ENCODE data around the gene NSDHL. TPM values are rescaled to one million over a fixed set of nuclear protein-coding genes. Genes with fewer than 3 reads are reported as not detected.

NSDHL gene
- total and polyA plus RNA-seq, 2 of the 4 experiments (the other 2 are of a cell fraction) = 22.8 to 26.0 TPM

GRCh38 chrX:152871260-152871659 lies 40.4 kb downstream of the NSDHL start:
- in situ Hi-C loops (cut with MboI; ENCODE audit: low sequenced_read_pairs) (no loop called here), intact Hi-C loops (cut with micrococcal nuclease) (no loop called here), dilution Hi-C loops (cut with HindIII; ENCODE audit: low sequenced_read_pairs, unreplicated experiment) (no loop called here)
- no peak overlapping the region for H3K4me2 ChIP-seq (ENCODE audit: low read depth, low read length)
- H3K4ac ChIP-seq (ENCODE audit: low read depth, low read length) = no peak overlapping the region
- no peak overlapping the region for H2BK20ac ChIP-seq (ENCODE audit: low read depth, low read length)
- H2BK5ac ChIP-seq (ENCODE audit: low read depth, low read length, poor library complexity, severe bottlenecking) = no peak overlapping the region
- H3K56ac ChIP-seq (ENCODE audit: extremely low read depth, insufficient read depth, low read length) = no peak overlapping the region
- no peak overlapping the region for H4K91ac ChIP-seq (ENCODE audit: insufficient read depth, low read depth, low read length)
- H3K79me1 ChIP-seq (ENCODE audit: low read depth in 1 of 2, low read length in 2 of 2) = no peaks in the 10 kb centered on the region
- H3K4me1 ChIP-seq (ENCODE audit: control insufficient read depth, insufficient read depth, low read length) = no peaks in the 10 kb centered on the region
- H3K27me3 ChIP-seq (ENCODE audit: control insufficient read depth, insufficient read depth, low read length) = no peaks in the 10 kb centered on the region; the same call in 1 of the 2 replicates
- POLR2A ChIA-PET (ENCODE audit: unreplicated experiment) = no interaction called here
- H2BK120ac ChIP-seq (ENCODE audit: low read depth, low read length) = no peak overlapping the region
- no peak for TF ChIP-seq USF2 (IDR thresholded peaks at IDR 0.05; ENCODE audit: low read depth, low read length)
- no peak for TF ChIP-seq RFX5 (IDR thresholded peaks at IDR 0.05; ENCODE audit: low read depth, low read length)
- TF ChIP-seq, protein P1, sequence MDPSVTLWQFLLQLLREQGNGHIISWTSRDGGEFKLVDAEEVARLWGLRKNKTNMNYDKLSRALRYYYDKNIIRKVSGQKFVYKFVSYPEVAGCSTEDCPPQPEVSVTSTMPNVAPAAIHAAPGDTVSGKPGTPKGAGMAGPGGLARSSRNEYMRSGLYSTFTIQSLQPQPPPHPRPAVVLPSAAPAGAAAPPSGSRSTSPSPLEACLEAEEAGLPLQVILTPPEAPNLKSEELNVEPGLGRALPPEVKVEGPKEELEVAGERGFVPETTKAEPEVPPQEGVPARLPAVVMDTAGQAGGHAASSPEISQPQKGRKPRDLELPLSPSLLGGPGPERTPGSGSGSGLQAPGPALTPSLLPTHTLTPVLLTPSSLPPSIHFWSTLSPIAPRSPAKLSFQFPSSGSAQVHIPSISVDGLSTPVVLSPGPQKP (IDR thresholded peaks at IDR 0.05; ENCODE audit: borderline replicate concordance, low read depth, low read length) = no peak
- TF ChIP-seq FOS (IDR thresholded peaks at IDR 0.05; ENCODE audit: low read depth, low read length) = no peak
- TF ChIP-seq NFE2L2 (IDR thresholded peaks at IDR 0.05; ENCODE audit: low read depth, low read length) = no peak
- TF ChIP-seq BHLHE40 (IDR thresholded peaks at IDR 0.05; ENCODE audit: low read depth, low read length) = no peak
- TF ChIP-seq, protein P2, sequence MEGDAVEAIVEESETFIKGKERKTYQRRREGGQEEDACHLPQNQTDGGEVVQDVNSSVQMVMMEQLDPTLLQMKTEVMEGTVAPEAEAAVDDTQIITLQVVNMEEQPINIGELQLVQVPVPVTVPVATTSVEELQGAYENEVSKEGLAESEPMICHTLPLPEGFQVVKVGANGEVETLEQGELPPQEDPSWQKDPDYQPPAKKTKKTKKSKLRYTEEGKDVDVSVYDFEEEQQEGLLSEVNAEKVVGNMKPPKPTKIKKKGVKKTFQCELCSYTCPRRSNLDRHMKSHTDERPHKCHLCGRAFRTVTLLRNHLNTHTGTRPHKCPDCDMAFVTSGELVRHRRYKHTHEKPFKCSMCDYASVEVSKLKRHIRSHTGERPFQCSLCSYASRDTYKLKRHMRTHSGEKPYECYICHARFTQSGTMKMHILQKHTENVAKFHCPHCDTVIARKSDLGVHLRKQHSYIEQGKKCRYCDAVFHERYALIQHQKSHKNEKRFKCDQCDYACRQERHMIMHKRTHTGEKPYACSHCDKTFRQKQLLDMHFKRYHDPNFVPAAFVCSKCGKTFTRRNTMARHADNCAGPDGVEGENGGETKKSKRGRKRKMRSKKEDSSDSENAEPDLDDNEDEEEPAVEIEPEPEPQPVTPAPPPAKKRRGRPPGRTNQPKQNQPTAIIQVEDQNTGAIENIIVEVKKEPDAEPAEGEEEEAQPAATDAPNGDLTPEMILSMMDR (conservative IDR thresholded peaks at IDR 0.05; ENCODE audit: low read depth, low read length) = no peak
- no peak overlapping the region for H2BK15ac ChIP-seq (ENCODE audit: low read depth, low read length)
- H3K14ac ChIP-seq (replicated peaks; ENCODE audit: low read depth, low read length) = no peak overlapping the region
- no peaks in the 10 kb centered on the region for H4K20me1 ChIP-seq (ENCODE audit: insufficient read depth, low read length)
- H2AK9ac ChIP-seq (replicated peaks; ENCODE audit: low read depth, low read length, poor library complexity) = no peak overlapping the region
- no peak overlapping the region for H4K8ac ChIP-seq (ENCODE audit: low read depth in 2 of 2, low read length in 2 of 2)
- H4K5ac ChIP-seq (ENCODE audit: low read depth, low read length) = no peak overlapping the region
- no peak overlapping the region for H2AK5ac ChIP-seq (ENCODE audit: low read depth, low read length)
- H2AFZ ChIP-seq (replicated peaks; ENCODE audit: low read length, poor library complexity) = no peak overlapping the region
- CTCF ChIA-PET = no interaction called here
- no peaks in the 10 kb centered on the region for H3K9me1 ChIP-seq (ENCODE audit: insufficient read depth, low read length)
- no peak overlapping the region for H3K27ac ChIP-seq (ENCODE audit: insufficient read depth, low read length)
- peaks cover 6% of the 10 kb centered on the region; the same call in 1 of the 2 replicates for H3K9me3 ChIP-seq (ENCODE audit: control insufficient read depth, insufficient read depth, low read length)
- 67% methylated on average over 1 of the region's 9 CpGs; no CpG with 5 or more reads in 1 of the 2 experiments for WGBS, 2 experiments (ENCODE audit: extremely low coverage in 2 of 2, insufficient read length in 1 of 2)
- H3K9ac ChIP-seq (ENCODE audit: low read depth, low read length) = no peak overlapping the region
- H3K18ac ChIP-seq (ENCODE audit: low read depth, low read length) = no peak overlapping the region
- H3K23ac ChIP-seq (ENCODE audit: low read depth, low read length) = no peak overlapping the region
- peaks cover 12% of the 10 kb centered on the region for H3K36me3 ChIP-seq (ENCODE audit: control insufficient read depth, insufficient read depth, low read length)
- no peak for DNase-seq
- no peak for ATAC-seq (ENCODE audit: low read depth)
- no TSS peak for BruUV-seq (replicated peaks)
- no peak overlapping the region for H3K4me3 ChIP-seq (ENCODE audit: insufficient read depth, low read depth, low read length)
